Thoracic aorta (tissue), 2 donors: ENCODE results near the gene GDPD4. TPM values are rescaled to one million over a fixed set of nuclear protein-coding genes. Genes with fewer than 3 reads are reported as not detected.

Experiments
- ATAC-seq: fragments of 150-250 bp; one replicate; pipeline ENCODE4 v1.8.0; 2017; ENCODE audit warnings: low read depth; ENCODE audit not compliant: insufficient number of reproducible peaks, low FRiP score
- DNase-seq: peaks from one replicate; pipeline ENCODE4 v3.0.0-alpha.2; 2020; ENCODE audit warnings: low spot score
- H3K27ac ChIP-seq, 2 donors: fragments of 200-600 bp; sonication (generic); 1 replicate in 1 of 2; 2 replicates in 1 of 2; pipeline ENCODE4 v1.5.1; 2016; ENCODE audit warnings: mild to moderate bottlenecking in 2 of 2, moderate library complexity in 2 of 2
- H3K27me3 ChIP-seq: fragments of 200-600 bp; sonication (generic); replicated peaks from 2 replicates; pipeline ENCODE4 v1.6.0; 2016; ENCODE audit warnings: mild to moderate bottlenecking; ENCODE audit not compliant: insufficient read depth
- H3K36me3 ChIP-seq: fragments of 200-600 bp; sonication (generic); one replicate; pipeline ENCODE4 v1.5.1; 2016
- H3K4me1 ChIP-seq, 2 donors: fragments of 200-600 bp; sonication (generic); 1 replicate in 1 of 2; 2 replicates in 1 of 2; pipeline versions ENCODE4 v1.5.1 to v1.6.0; 2016; ENCODE audit warnings: low read depth in 2 of 2, mild to moderate bottlenecking in 1 of 2; ENCODE audit not compliant: control insufficient read depth in 1 of 2
- H3K4me3 ChIP-seq: fragments of 200-600 bp; sonication (generic); 2 replicates; pipeline ENCODE4 v1.5.1; 2016; ENCODE audit warnings: mild to moderate bottlenecking
- H3K9me3 ChIP-seq: fragments of 200-600 bp; sonication (generic); 2 replicates; pipeline ENCODE4 v1.5.1; 2016
- total RNA-seq, 2 donors: library from RNA; depleted of rRNA; stranded (reverse); fragments of >200 nt; gene quantifications; one replicate each; pipeline versions ENCODE4 v1.1.0 to v1.2.3, GENCODE V29; 2016
- TF ChIP-seq, protein P1 (sequence below): fragments of 200-600 bp; sonication (generic); IDR thresholded peaks from one replicate; pipeline ENCODE4 v1.5.1; 2019; ENCODE audit warnings: antibody characterized with exemption

GDPD4 gene
- total RNA-seq, 2 donors from 2014 or later: not detected

DNA sequence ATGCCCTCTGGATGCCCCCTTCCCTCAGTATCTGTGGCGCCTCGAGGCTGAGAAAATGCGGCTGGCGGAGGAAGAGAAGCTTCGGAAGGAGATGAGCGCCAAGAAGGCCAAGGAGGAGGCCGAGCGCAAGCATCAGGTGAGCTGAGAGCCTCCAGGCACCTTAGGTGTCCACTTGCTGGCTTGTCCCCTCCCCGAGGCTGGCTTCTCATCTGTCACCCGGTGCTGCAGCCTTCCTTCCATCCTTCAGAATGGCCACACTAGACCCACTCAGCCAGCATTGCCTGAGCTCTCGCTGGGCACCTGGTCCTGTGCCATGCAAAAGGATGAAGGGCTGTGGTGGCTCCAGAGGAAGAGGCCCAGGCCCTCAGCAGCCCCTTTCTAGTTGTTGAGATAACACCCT is 121.1 kb downstream of the GDPD4 start:
- DNase-seq: no peak
- TF ChIP-seq, protein P1, sequence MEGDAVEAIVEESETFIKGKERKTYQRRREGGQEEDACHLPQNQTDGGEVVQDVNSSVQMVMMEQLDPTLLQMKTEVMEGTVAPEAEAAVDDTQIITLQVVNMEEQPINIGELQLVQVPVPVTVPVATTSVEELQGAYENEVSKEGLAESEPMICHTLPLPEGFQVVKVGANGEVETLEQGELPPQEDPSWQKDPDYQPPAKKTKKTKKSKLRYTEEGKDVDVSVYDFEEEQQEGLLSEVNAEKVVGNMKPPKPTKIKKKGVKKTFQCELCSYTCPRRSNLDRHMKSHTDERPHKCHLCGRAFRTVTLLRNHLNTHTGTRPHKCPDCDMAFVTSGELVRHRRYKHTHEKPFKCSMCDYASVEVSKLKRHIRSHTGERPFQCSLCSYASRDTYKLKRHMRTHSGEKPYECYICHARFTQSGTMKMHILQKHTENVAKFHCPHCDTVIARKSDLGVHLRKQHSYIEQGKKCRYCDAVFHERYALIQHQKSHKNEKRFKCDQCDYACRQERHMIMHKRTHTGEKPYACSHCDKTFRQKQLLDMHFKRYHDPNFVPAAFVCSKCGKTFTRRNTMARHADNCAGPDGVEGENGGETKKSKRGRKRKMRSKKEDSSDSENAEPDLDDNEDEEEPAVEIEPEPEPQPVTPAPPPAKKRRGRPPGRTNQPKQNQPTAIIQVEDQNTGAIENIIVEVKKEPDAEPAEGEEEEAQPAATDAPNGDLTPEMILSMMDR: no peak

DNA sequence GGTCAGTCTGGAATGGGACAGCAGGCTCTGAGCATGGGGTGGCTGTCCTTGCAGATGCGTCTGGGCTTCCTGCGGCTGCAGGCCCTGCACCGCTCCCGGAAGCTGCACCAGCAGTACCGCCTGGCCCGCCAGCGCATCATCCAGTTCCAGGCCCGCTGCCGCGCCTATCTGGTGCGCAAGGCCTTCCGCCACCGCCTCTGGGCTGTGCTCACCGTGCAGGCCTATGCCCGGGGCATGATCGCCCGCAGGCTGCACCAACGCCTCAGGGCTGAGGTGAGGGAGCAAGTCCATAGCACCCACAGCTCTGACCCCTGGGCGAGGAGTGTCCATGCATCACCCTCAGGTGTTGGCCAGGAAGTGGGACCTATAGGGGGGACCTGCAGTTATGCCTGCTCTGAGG is 121.8 kb downstream of the GDPD4 start:
- DNase-seq (no peak), ATAC-seq (no peak)
- Histone ChIP-seq H3K4me3 (no peak overlapping the region), H3K36me3 (no peaks in the 10 kb centered on the region), H3K4me1 (no peaks in the 10 kb centered on the region), H3K27ac (no peak overlapping the region), H3K9me3 (no peaks in the 10 kb centered on the region), H3K27me3 (no peaks in the 10 kb centered on the region)
- TF ChIP-seq, protein P1: no peak

More for the DNA sequence above, 121.1 kb downstream of the GDPD4 start:
- no peak for ATAC-seq
- no peaks in the 10 kb centered on the region for H3K9me3 ChIP-seq
- no peak overlapping the region for H3K4me3 ChIP-seq
- no peaks in the 10 kb centered on the region for H3K27me3 ChIP-seq
- no peaks in the 10 kb centered on the region for H3K36me3 ChIP-seq
- H3K4me1 ChIP-seq: no peaks in the 10 kb centered on the region
- H3K27ac ChIP-seq: no peak overlapping the region

DNA sequence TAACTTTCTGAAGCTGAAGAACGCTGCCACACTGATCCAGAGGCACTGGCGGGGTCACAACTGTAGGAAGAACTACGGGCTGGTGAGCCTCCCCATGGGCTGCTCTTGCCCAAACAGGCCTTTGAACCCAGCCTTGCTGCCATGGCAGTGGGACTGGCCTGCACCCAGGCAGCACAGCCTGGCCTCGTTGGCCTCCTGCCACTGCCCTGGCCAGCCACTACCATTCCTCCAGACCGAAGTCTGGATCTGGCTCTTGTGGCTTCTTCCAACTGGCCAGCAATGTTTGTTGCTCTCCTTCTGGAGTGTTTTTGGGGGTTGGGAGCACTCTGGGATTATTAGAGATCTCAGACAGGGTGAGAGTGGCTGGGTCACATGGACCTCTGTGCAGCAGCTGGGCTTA is 122.4 kb downstream of the GDPD4 start:
- TF ChIP-seq, protein P1: no peak
- DNase-seq (no peak), ATAC-seq (no peak)
- no peaks in the 10 kb centered on the region for H3K36me3 ChIP-seq
- H3K27ac ChIP-seq: no peak overlapping the region
- no peaks in the 10 kb centered on the region for H3K9me3 ChIP-seq
- no peaks in the 10 kb centered on the region for H3K27me3 ChIP-seq
- H3K4me3 ChIP-seq: no peak overlapping the region
- H3K4me1 ChIP-seq: no peaks in the 10 kb centered on the region

DNA sequence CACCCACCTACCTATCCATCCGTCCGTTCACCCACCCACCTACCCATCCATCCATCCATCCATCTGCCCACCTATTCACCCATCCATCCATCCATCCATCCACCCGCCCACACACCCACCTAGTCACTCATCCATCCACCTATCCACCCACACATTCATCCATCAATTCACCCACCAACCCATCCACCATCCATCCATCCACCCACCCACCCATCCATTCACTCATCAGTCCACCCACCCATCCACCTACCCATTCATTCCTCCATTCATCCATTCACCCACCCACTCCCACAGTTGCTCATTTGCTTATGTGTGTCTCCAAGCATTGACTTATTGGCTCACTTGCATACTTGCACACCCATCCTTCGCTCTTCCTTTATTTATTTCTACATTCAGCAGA is 123.3 kb downstream of the GDPD4 start:
- TF ChIP-seq, protein P1: no peak
- no peak overlapping the region for H3K27ac ChIP-seq
- H3K36me3 ChIP-seq: no peaks in the 10 kb centered on the region
- ATAC-seq (no peak), DNase-seq (no peak)
- no peak overlapping the region for H3K4me3 ChIP-seq
- no peaks in the 10 kb centered on the region for H3K9me3 ChIP-seq
- H3K27me3 ChIP-seq: no peaks in the 10 kb centered on the region
- H3K4me1 ChIP-seq: no peaks in the 10 kb centered on the region

DNA sequence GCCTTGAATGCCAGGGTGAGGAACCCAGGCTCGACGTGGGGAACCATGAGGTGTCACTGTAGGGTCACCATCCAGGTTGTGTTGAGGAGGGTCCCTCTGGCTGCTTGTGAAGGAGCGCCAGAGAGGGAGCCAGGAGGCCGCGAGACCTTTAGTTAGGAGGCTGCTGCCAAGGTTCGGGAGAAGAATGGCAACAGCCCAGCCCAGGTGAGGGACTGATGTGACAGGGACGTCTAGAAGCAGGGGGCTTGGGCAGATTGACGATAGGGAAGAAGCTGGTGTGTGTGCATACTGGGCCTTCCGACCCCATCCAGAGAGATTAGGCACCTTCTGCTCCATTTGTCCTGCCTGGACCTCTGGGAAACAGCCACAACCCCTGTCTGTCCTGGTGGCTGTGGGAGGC is 124.5 kb downstream of the GDPD4 start:
- DNase-seq: no peak
- Histone ChIP-seq H3K27me3 (no peaks in the 10 kb centered on the region), H3K4me1 (no peaks in the 10 kb centered on the region), H3K36me3 (no peaks in the 10 kb centered on the region), H3K9me3 (no peaks in the 10 kb centered on the region), H3K4me3 (no peak overlapping the region), H3K27ac (no peak overlapping the region)
- TF ChIP-seq, protein P1: no peak
- no peak for ATAC-seq
